Muscle of back (tissue), 11 donors: ENCODE data around the gene IRF2BP2. TPM values are rescaled to one million over a fixed set of nuclear protein-coding genes. Genes with fewer than 3 reads are reported as not detected.
A peak's percentile ranks its signal among the peaks of the same experiment; 100 is the strongest.

Source experiments
- DNase-seq, 3 donors: peaks; one replicate each; pipeline versions ENCODE4 v3.0.0 to v3.0.0-alpha.2; 2013
- polyA plus RNA-seq, 10 donors: library from polyadenylated mRNA; unstranded; fragments of 120-200 nt; gene quantifications; one replicate each; pipeline ENCODE4 v1.2.1, GENCODE V29; 2013; ENCODE audit not compliant: insufficient read length in 10 of 10

IRF2BP2 gene
- polyA plus RNA-seq, 10 donors: 56.1 to 83.4 (median 73.6) TPM

DNA sequence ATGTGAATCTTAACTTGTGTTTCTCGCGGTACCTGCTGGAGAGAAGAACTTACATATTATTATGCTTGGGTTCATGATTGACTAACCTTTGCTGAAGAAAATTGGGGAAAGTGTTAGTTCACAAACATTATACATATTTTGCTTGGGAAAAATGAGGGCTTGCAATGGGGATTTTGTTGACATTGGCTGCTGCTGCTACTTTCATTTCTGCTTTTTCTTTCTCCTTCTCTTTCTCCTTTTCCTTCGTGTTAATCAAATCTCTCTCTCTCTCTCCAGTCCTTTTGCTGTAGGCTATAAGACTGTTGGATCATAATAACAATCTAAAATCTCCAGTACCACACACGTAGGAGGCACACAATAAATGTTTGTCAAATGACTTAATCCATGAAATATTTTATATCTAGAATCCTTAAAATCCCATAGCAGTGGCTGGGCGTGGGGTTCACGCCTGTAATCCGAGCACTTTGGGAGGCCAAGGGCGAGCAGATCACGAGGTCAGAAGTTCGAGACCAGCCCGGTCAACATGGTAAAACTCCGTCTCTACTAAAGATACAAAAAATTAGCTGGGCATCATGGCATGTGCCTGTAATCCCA is 23.0 kb downstream of the IRF2BP2 start:
- peak in 1 of 3 donors; percentile 21 for DNase-seq

DNA sequence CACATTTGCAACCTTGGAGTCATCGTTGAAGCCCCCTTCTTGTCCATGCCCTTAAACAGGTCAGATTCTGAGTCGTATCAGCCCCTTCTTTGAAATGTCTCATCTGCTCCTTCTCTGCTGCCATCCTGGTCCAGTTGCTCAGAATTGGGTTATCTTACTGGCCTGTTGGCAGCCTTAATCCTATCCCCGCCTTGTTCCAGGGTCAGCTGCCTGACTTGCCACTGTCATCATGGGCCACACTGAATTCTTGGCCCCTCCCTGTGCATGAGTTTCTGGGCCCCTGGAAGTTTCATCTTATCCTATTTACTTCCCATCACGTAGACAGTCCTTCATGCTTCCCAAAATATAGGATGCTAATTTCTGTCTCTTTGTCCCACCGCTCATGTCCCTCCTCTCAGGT is 23.7 kb downstream of the IRF2BP2 start:
- DNase-seq: peak in 2 of 3 donors; percentile 16 to 43

DNA sequence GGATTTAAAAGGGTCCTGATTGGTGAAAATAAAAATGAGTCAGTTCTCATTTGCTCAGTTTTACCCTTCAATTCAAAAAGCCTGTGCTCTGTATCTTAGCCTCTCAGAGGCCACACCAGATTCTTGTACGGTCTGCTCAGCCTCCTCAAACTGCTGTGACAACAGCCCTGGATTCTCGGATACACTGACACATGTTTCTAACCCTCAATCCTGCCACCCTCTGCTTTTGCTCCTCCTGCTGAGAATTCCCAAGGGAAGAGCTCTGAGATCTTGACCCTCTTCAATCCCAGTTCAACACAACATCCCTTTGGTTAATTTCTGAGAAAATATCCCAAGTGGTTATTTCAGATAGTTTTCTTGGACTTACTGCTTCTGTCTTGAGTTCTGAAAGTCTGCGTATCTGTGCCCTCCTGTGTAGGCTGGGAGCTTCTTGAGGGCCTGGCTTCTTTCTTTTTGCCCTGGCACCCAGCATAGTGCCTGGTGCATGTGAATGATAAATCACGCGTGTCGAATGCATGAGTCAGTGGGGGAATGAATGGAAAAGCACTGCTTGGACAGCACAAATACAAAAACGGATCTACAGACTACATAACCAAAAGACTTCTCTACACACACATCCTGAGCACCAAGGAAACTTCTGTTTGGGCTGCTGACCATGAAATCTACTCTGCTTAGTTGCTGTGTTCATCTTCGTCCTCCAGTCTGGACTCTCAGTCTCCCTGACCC is 24.5 kb downstream of the IRF2BP2 start:
- DNase-seq: peak in 2 of 3 donors; percentile 36 to 40

DNA sequence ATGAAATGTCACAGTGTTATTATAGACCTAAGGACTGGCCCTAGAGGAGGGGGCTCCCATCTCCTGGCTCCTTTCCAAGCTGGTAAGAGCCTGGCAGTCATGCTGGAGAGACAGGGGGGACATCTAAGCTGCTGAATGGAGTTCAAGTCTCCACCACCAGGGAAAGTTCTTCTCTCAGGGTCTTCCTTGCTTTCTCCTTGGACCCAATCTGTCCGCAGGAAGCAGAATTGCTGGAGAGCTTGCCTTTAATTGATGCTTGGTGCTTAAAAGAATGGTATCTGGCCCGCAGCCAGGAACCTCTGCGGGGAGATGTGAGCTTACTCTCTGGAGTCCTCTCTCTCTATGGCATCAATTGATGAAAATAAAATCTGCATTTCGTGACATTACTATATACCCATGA is 25.1 kb downstream of the IRF2BP2 start:
- peak in 2 of 3 donors; percentile 40 to 53 for DNase-seq

DNA sequence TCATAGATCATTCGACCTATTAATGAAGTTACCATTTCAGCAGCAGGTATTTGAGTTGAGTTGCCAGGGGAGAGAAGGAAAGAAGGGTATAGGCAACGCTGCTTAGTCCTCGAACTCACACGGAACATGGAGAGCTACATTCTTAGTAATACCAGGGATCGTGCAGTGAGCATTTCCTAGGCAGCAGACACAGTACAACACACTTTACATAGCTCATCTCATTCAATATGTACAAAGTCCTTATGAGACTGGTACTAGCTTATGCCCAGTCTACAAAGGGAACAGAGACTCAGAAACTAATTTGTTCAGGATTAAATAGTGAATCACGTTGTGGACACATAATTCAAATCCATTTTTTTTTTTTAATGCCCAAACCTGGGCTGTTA is 25.6 kb downstream of the IRF2BP2 start:
- peak in 1 of 3 donors; percentile 23 for DNase-seq

DNA sequence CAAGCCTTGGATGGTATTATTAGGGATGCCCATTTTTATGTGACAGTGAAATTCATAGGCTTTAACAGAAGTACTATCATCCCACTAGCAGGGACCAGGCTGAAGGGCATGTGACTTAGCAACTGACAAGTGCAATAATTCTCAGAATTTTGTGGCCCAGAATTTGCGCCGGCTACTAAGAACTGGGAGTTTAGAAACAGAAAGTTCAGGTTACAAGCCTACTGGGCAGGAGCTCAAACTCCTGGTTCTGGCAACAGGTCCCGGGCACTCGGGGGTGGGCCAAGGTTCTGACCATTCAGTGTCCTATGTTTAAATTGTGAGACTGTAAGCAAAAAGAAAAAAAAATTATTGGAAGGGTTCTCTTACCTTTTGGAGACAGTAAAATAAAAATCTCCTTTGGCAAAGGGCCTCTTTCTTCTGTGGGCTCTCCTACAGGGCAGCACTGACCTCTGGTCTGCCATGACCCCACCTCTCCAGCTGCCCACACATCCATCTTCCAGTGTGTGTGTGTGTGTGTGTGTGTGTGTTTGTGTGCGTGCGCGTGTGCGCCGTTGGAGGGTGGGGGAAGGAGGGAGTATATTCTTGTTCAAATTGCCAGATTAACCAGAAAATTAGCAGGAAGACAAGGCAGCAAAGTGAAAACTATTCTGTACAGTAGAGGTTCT is 26.1 kb downstream of the IRF2BP2 start:
- DNase-seq: peak in 1 of 3 donors; percentile 33

DNA sequence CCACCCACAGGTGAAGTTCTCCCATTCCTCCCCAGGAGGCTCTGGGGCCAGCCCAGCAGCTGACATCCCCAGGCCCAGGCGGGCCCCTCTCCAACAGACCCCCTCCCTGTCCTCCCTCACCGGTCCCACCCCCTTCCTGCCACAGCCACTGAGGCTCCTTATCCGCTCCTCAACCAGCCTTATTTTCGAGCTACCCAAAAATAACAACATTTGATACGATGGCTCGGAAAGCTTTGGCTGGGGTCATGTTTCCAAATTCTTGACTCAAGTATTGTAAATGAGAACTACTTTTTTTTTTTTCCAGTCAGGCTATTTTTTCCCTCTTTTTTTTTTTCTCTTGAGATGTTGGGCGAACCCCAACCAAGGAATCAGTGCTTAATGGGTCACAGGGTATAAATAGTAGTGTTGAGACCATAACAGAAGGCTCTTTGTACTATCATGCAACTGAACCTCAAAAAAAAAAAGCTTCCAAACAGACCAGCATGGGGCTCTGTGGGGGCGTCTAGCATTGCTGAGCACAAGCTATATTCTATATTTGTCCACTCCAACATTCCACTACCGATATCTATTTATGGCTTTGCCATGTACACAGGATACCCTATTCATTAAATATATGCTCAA is 27.2 kb downstream of the IRF2BP2 start:
- peak in 1 of 3 donors; percentile 61 for DNase-seq

DNA sequence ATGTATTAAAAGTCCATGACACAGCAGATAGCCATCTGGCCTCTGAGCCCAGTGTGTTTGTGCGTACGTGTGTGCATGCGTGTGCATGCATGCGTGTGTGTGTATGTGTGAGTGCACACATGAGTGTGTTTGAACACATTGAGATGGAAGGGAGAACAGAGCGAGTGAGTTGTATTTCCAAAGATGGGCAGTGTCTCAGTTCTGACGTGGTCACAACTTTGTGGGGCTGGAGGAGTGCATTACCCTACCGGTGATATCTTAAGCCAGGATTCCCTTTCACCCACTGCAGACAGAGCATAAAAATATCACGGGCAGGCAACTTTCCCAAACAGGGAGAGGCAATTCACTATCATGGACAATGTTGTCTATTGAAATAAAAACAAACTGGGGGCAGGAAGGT is 27.8 kb downstream of the IRF2BP2 start:
- DNase-seq: peak in 1 of 3 donors; percentile 33

DNA sequence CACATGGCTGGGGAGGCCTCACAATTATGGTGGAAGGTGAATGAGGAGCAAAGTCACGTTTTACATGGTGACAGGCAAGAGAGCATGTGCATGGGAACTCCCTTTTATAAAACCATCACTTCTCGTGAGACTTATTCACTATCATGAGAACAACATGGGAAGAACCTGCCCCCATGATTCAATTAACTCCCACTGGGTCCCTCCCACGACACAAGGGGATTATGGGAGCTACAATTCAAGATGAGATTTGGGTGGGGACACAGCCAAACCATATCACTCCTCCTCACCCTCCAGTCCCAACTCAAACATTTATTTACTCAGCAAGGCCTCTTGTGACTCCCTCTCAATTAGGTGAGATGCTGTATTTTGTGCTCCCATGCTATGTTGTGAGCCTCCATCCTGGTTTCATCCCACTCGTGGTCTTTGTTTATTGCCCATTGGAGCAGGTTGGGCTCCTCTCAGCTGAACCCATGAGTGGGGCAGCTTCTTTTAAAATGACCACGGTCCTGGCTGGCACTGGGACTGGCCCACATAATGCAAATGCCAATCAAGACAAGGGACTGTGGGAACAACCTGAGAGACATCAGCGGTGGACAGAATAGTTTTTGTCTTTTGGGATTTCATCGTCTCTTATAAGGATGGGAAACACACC is 28.8 kb downstream of the IRF2BP2 start:
- no peak for DNase-seq

DNA sequence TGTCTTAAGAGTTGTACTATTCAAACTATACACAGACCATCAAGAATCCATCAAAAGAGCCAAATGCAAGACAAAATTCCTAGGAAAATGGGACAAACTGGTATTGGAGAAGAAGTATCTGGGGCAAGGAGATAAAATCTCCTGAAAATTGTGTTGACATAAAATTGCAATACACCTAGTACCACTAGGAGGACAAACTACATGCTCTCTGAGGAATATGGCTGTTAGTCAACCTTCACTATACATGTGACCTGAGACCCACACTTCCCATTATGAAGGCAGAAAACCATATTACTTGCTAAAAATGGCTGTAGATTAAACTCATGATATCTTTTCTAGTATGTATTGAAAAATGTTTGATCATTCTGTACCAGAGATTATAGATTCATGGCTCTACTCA is 30.0 kb downstream of the IRF2BP2 start:
- DNase-seq: no peak

DNA sequence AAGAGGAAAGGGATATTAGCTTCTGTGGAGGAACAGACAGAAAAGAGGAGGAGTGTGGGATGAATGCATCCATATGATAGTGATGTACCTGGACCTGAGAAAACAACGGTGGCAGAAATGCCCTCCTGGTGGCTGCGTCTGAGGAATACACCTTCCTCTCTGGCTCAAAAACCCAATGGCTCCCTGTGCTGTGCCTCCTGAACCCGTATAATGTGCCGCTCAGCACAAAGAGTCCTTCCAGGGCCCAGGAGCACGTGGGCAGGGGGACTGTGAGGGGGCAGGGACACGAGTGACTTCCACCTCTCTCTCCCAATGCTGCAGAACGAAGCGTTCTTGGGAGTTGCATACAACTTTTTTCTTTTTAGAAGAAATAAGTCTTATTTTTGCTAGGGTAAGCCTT is 31.2 kb downstream of the IRF2BP2 start:
- no peak for DNase-seq

DNA sequence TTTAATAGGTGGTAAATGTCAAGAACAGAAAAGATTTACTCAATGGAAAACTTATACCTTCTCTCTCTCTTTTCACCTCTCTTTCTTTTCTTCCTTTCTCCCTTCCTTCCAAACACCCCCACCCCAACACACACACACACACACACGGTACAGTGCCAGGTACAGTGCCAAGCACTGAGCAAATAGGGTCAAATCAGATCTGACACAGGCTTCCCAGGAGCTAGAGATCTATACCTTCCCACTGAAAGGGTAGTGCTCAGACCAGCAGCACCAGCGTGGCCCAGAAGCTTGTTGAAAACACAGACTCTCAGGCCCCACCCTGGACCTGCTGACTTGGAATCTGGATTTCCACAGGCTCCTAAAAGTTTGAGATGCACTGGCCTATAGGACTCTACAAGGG is 31.9 kb downstream of the IRF2BP2 start:
- DNase-seq: no peak

DNA sequence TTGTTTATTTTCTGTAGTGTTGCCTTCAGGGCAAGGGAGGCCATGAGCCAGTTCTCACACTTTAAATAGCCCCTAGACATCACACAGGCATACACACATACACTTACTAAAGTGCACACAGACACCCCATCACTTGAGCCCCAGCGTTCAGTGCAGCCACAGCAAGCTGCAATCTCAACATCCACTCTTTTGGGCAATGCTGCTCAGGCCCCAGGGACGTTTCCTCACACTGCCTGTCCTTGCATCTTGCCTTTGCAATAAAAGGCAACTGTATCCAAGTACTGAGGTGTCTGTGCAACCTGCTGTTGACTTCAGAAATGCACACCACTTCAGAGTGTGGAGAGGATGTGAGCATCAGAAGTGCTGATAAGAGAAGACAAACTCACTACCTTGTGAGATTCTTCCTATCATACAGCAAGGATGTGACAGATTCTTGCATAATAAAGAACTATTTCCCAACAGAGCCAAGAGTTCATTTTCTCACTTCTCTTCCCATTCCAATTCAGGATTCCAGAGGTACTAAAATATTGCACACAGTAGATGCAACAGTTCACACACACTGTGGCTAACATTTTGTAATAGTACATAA is 36.2 kb downstream of the IRF2BP2 start:
- no peak for DNase-seq

DNA sequence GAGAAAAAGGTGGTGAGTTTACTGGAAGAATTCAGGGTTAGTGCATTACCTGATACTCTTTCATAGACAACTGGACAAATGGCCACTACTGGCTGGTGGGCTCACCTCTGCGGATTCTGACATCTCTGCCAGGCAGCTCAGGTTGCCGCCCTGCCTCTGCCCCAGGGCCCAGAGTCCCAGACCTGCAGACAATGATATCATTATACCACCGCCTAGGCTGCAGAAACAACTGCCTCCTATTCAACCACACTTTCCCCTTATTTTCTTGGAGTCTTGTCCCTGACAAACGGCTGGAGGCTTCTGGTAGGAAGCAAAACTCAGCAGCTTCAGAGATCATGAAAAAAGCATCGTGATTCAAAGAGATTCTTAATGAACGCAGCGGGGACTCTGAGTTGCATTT is 37.0 kb downstream of the IRF2BP2 start:
- no peak for DNase-seq

DNA sequence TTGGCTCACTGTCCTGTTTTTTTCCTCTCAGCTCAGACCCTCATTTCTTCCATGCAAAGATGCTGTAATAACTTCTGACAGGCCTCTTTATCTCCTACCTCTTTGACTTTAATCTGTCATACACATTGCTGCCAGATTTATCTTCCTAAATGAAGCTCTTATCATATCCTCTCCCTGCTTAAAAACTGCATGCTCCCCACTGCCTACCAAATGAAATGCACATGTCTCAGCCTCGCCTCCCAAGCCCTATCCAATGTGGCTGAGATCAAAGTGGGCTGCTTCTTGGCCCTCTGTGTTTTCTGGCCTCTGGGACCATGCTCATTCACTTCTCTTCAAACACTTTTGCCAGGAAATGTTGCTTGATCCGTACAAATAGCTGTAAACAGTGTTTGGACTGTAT is 38.3 kb downstream of the IRF2BP2 start:
- no peak for DNase-seq

DNA sequence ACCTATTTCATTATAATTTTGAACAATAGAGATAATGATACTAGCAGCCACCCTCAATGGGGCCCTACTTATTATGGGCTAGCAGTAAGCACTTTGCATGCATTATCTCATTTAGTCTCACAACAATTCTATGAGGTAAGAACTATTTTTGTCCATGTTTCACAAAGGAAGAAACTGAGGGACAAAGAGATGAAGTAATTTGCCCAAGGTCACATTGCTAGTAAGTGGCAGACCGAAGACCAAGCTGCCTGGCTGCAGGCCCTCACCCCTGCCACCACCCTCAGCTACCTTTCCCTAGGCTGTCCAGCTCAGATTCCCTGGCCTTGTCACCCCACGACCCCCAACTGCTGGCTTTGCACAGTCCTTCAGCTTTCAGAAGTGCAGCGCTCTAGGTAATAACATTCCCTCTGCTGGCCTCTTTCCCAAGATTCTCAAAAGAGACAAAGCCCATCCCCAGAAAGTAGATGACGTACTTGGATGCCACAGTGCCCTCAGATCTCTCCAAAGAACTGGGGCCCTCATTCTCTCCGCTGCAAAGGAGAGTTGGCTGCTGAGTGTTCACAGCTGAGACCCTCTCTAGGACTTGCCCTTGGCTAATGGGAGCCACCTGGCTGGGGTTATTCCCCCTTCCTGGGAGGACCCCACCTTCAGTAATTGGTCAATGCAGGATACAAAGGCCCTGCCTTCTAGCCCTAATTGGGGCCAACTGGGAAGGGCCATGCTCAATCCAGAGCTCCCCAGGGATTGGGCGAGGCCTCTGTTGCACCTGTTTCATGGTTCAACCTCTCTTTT is 39.5 kb downstream of the IRF2BP2 start:
- DNase-seq: no peak

DNA sequence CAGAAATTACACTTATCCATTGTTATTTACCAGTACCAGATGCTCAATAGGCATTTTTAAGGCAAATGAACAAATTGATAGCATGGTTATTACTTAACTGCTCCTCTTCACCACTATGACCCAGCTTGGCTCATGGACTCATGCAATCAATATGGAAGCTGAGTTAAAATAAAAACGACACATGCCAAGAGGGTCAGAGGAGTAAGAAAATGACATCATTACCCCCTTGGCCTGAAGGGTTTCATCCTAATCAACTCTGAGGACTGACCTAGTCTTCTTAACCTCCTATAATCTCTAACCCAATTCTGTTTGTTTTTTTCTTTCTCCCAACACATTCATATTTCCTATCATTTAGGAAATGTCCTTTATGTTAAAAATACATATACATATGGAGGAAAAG is 41.6 kb downstream of the IRF2BP2 start:
- no peak for DNase-seq

DNA sequence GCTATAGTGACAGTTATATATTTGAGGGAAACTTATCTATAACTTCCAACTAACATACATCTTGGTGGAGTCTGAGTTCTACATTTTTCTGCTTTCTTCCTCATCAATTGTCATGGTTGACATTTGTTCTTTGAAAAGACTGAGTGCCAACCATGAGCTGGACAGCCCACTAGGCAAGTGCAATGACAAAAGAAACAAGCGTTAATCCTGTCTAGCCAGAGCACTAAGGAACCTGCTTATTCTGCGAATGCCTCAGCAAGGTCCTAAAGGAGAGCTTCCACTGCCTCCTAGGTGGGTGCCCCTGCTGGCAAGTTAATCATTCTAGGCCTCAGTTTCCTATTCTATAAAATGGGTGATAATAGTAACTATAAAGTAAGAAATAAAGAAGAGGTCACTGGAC is 44.8 kb downstream of the IRF2BP2 start:
- DNase-seq: no peak

DNA sequence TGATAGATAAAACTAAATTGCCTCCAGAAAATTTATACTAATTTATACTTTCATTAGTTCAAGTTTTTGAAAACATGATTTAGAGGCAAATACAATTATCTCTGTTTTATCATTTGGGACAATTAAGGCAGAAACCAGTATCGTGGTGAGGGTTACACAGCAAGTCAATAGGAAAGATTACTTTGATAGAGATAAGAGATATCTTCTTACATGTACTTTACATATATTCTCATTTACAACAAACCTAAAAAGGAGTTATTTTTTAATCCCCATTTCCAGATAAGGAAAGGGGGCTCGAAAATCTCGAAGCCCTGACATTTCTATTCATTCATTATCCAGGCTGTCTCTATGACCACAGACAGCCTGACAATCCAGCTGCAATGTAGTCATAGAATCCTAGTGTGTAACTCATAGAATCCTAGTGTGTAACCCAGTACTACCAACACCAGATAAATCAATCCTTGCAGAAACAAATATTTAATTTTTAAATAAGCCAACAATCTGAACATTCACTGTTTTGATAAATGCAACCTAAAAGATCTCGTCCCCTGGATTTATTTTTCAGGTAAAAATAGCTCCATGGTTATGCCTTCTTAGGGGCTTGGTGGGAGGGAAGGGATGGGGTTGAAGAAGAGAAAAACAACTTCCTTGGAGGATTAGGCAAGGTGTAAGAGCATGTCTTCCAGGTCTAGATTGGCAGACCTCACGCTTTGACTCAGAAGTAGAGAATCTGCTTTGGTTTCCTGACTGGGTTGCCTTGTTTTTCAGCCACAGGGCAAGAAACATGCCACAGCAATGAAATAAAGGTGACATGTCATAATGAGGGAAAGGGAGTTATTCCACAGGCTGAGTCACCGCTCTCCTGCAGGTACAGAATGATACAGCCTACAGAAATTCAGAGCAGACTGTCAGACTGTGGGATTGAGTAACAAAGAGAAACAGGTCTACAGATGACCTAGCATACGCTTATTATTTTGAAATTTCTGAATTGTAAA is 45.6 kb downstream of the IRF2BP2 start:
- no peak for DNase-seq

DNA sequence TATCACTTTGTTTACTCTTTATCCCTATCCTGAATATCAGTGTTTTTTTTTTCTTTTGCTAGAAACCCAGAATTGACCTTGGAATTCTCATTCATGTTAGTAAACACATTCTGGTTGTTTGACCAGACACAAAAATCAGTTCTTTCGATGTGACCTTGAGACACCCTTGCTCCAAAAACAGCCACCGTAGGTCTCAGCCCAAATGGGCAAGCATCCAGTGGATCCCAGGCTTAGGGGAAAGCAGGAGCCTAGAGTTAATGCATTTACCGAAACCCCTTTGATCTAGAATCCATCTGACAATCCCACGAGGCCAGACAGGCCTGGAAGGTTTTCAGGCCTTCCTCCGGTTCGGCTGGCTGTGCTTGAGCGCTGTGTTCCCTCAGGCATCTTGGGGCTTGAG is 47.6 kb downstream of the IRF2BP2 start:
- no peak for DNase-seq
